WI38 (cell line): ENCODE results near the gene HPRT1.

ENCODE experiments used
- H3K4me3 ChIP-seq: 2 replicates; pipeline ENCODE4 v1.5.1; 2011; ENCODE audit warnings: low read depth, mild to moderate bottlenecking, control low read depth, low read length
- TF ChIP-seq, protein P1 (sequence below): IDR thresholded peaks from 2 replicates; pipeline ENCODE4 v1.5.1; 2012; ENCODE audit warnings: low read depth, mild to moderate bottlenecking, control low read depth, low read length

Gene HPRT1

GRCh38 chrX:134472041-134472440, 12.1 kb downstream of the HPRT1 start:
- H3K4me3 ChIP-seq: no peak overlapping the region
- TF ChIP-seq, protein P1, sequence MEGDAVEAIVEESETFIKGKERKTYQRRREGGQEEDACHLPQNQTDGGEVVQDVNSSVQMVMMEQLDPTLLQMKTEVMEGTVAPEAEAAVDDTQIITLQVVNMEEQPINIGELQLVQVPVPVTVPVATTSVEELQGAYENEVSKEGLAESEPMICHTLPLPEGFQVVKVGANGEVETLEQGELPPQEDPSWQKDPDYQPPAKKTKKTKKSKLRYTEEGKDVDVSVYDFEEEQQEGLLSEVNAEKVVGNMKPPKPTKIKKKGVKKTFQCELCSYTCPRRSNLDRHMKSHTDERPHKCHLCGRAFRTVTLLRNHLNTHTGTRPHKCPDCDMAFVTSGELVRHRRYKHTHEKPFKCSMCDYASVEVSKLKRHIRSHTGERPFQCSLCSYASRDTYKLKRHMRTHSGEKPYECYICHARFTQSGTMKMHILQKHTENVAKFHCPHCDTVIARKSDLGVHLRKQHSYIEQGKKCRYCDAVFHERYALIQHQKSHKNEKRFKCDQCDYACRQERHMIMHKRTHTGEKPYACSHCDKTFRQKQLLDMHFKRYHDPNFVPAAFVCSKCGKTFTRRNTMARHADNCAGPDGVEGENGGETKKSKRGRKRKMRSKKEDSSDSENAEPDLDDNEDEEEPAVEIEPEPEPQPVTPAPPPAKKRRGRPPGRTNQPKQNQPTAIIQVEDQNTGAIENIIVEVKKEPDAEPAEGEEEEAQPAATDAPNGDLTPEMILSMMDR: no peak

GRCh38 chrX:134476284-134476683, 16.3 kb downstream of the HPRT1 start:
- TF ChIP-seq, protein P1: no peak
- H3K4me3 ChIP-seq: no peak overlapping the region

- no peak overlapping the region for H3K4me3 ChIP-seq
Observed at GRCh38 chrX:134478374-134478773, 18.4 kb downstream of the HPRT1 start.

GRCh38 chrX:134480061-134480460, 20.1 kb downstream of the HPRT1 start:
- H3K4me3 ChIP-seq: no peak overlapping the region
- TF ChIP-seq, protein P1: no peak

More at GRCh38 chrX:134478374-134478773, 18.4 kb downstream of the HPRT1 start:
- TF ChIP-seq, protein P1: no peak

DNA sequence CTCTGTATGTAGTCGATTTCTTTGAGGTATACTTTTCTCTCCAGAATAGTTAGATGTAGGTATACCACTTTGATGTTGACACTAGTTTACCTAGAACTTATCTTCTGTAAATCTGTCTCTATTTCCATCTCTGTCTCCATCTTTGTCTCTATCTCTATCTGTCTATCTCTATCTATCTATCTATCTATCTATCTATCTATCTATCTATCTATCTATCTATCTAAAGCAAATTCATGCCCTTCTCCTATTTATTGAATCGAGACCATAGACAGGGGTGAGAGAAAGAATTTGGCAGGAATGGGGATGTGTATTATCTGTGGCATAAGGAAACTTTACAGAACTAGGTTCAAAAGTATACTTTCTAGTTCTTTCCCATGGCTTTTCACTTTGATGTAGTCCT, 21.4 kb downstream of the HPRT1 start:
- no peak overlapping the region for H3K4me3 ChIP-seq

GRCh38 chrX:134482371-134482770, 22.4 kb downstream of the HPRT1 start:
- TF ChIP-seq, protein P1: no peak
- no peak overlapping the region for H3K4me3 ChIP-seq

More for the DNA sequence above, 21.4 kb downstream of the HPRT1 start:
- TF ChIP-seq, protein P1: no peak

GRCh38 chrX:134484039-134484438, 24.1 kb downstream of the HPRT1 start:
- TF ChIP-seq, protein P1: peak; percentile 41; the same call in 1 of the 2 replicates
- H3K4me3 ChIP-seq: no peak overlapping the region
